HG02973 (cell line): Measurements from ENCODE around the gene ACE.

Experiments used
- ATAC-seq: cut with Tn5 transposase; IDR thresholded peaks from one replicate; pipeline ENCODE4 v1.9.1; 2021; ENCODE audit warnings: moderate library complexity; ENCODE audit not compliant: unreplicated experiment

The ACE gene

GRCh38 chr17:63474586-63475460 lies 2.0 kb upstream of the ACE start:
- ATAC-seq: no peak

GRCh38 chr17:63475491-63476412 lies 1.1 kb upstream of the ACE start:
- no peak for ATAC-seq

- peak; percentile 19 for ATAC-seq
Measured at GRCh38 chr17:63476459-63476853, 405 bp upstream of the ACE start.

- ATAC-seq: peak; percentile 13
Measured at GRCh38 chr17:63477480-63478440, 899 bp downstream of the ACE start.

GRCh38 chr17:63478814-63479494 lies 2.1 kb downstream of the ACE start:
- peak; percentile 67 for ATAC-seq

GRCh38 chr17:63479495-63480184 lies 2.8 kb downstream of the ACE start:
- ATAC-seq: no peak

- ATAC-seq: no peak
Measured at GRCh38 chr17:63480192-63480784, 3.4 kb downstream of the ACE start.

GRCh38 chr17:63480826-63481487 lies 4.1 kb downstream of the ACE start:
- no peak for ATAC-seq

- ATAC-seq: no peak
Measured at GRCh38 chr17:63481488-63481870, 4.6 kb downstream of the ACE start.

GRCh38 chr17:63482509-63482908 lies 5.6 kb downstream of the ACE start:
- no peak for ATAC-seq

GRCh38 chr17:63483038-63483437 lies 6.2 kb downstream of the ACE start:
- ATAC-seq: no peak

- no peak for ATAC-seq
Measured at GRCh38 chr17:63483655-63484575, 7.1 kb downstream of the ACE start.

GRCh38 chr17:63486317-63487013 lies 9.6 kb downstream of the ACE start:
- ATAC-seq: no peak

- ATAC-seq: no peak
Measured at GRCh38 chr17:63487014-63487339, 10.1 kb downstream of the ACE start.

GRCh38 chr17:63488851-63489250 lies 12.0 kb downstream of the ACE start:
- no peak for ATAC-seq

- no peak for ATAC-seq
Measured at GRCh38 chr17:63489291-63489690, 12.4 kb downstream of the ACE start.

- ATAC-seq: no peak
Measured at GRCh38 chr17:63490329-63490728, 13.5 kb downstream of the ACE start.
